ENCODE results near the gene RHOF. TPM values are rescaled to one million over a fixed set of nuclear protein-coding genes. Genes with fewer than 3 reads are reported as not detected.
A peak's percentile ranks its signal among the peaks of the same experiment; 100 is the strongest.

RHOF gene
- total and polyA plus RNA-seq, 2 of the 13 experiments (the other 11 are each of a cell fraction or from before 2014, with no cell fraction given): 14.6 to 32.2 TPM

- H3K27ac ChIP-seq (ENCODE audit: extremely low read length, insufficient read depth, low read length): no peak overlapping the region
- intact Hi-C loops (cut with micrococcal nuclease; ENCODE audit: unreplicated experiment): no loop called here
- no peak overlapping the region for H2AFZ ChIP-seq (ENCODE audit: low read length)
- TF ChIP-seq, protein P1, sequence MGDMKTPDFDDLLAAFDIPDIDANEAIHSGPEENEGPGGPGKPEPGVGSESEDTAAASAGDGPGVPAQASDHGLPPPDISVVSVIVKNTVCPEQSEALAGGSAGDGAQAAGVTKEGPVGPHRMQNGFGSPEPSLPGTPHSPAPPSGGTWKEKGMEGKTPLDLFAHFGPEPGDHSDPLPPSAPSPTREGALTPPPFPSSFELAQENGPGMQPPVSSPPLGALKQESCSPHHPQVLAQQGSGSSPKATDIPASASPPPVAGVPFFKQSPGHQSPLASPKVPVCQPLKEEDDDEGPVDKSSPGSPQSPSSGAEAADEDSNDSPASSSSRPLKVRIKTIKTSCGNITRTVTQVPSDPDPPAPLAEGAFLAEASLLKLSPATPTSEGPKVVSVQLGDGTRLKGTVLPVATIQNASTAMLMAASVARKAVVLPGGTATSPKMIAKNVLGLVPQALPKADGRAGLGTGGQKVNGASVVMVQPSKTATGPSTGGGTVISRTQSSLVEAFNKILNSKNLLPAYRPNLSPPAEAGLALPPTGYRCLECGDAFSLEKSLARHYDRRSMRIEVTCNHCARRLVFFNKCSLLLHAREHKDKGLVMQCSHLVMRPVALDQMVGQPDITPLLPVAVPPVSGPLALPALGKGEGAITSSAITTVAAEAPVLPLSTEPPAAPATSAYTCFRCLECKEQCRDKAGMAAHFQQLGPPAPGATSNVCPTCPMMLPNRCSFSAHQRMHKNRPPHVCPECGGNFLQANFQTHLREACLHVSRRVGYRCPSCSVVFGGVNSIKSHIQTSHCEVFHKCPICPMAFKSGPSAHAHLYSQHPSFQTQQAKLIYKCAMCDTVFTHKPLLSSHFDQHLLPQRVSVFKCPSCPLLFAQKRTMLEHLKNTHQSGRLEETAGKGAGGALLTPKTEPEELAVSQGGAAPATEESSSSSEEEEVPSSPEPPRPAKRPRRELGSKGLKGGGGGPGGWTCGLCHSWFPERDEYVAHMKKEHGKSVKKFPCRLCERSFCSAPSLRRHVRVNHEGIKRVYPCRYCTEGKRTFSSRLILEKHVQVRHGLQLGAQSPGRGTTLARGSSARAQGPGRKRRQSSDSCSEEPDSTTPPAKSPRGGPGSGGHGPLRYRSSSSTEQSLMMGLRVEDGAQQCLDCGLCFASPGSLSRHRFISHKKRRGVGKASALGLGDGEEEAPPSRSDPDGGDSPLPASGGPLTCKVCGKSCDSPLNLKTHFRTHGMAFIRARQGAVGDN (CRISPR knock-in tag; IDR thresholded peaks at IDR 0.05): peak; percentile 32; the same call in 1 of the 2 replicates
- TF ChIP-seq POLR2G (IDR thresholded peaks at IDR 0.05; ENCODE audit: low read depth, low read length): 0 out of 2 replicates have a peak, but pooled peaks have one; percentile 58
- TF ChIP-seq, protein P2, sequence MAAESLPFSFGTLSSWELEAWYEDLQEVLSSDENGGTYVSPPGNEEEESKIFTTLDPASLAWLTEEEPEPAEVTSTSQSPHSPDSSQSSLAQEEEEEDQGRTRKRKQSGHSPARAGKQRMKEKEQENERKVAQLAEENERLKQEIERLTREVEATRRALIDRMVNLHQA (CRISPR knock-in tag; IDR thresholded peaks at IDR 0.05): no peak
- TF ChIP-seq POLR2A (IDR thresholded peaks at IDR 0.05; ENCODE audit: insufficient read depth in 1 of 2, low read depth in 2 of 2, low read length in 2 of 2): peak in 1 of 2 experiments; percentile 26; a peak in 1 of 4 replicates
- ATAC-seq (no peak), DNase-seq (ENCODE audit: low spot score) (no peak), FAIRE-seq (no peak)
- H3K4me2 ChIP-seq (ENCODE audit: low read depth, low read length): no peak overlapping the region
- H3K27me3 ChIP-seq (ENCODE audit: control insufficient read depth in 1 of 2, insufficient read depth in 2 of 2, low read length in 2 of 2): no peaks in the 10 kb centered on the region
- H3K9ac ChIP-seq (ENCODE audit: insufficient read depth, low read depth, low read length): no peak overlapping the region
- BruUV-seq (replicated peaks): no TSS peak
- H3K4me3 ChIP-seq (replicated peaks in 1 of 3; ENCODE audit: insufficient read depth in 1 of 3, low read depth in 2 of 3, low read length in 3 of 3): no peak overlapping the region
- peaks cover 0 to 7% of the 10 kb centered on the region in 2 experiments; a peak in 2 of 5 replicates for H3K36me3 ChIP-seq (replicated peaks in 1 of 2; ENCODE audit: control insufficient read depth in 1 of 2, insufficient read depth in 2 of 2, low read length in 2 of 2)
- in situ Hi-C loops (cut with HindIII; ENCODE audit: extremely low pct_ligation_motif_present, low pct_unique_long_range_greater_than_20kb): no loop called here
- H3K9me3 ChIP-seq (ENCODE audit: low read length): no peaks in the 10 kb centered on the region
- WGBS (ENCODE audit: low lambda C conversion rate): 93% methylated on average over 11 of the region's 17 CpGs
- 0 out of 2 replicates have a peak, but pooled peaks cover 3% of the 10 kb centered on the region for H4K20me1 ChIP-seq (ENCODE audit: insufficient read depth, low read length)
- H3K79me2 ChIP-seq (ENCODE audit: insufficient read depth, low read length): no peaks in the 10 kb centered on the region
- H3K4me1 ChIP-seq (ENCODE audit: insufficient read depth, low read length): peaks cover 24% of the 10 kb centered on the region
- ChIA-PET POLR2A (interaction anchor here (1.5 kb wide), 1 partner anchor 16 kb away, joined by 4 read pairs; no protein-coding TSS in a partner anchor), CTCF (ENCODE audit: low intra/inter-chr PET ratio, low total read pairs) (interaction anchor here (6.1 kb wide), 1 partner anchor 15 kb away, joined by 66 read pairs; the partner anchor contains the start of gene RHOF)
These were observed 14.7 kb downstream of the RHOF start for GRCh38 chr12:121778567-121779421.

Data from HepG2 (cell line).